Activated naive CD4-positive, alpha-beta T cell treated with anti-CD3 and anti-CD28 coated beads for 36 hours (primary cell): Measurements from ENCODE around the gene C7orf33. TPM values are rescaled to one million over a fixed set of nuclear protein-coding genes. Genes with fewer than 3 reads are reported as not detected.

Experiments
- CTCF ChIA-PET: fragments of 350-600 bp; sonication (Branson Sonifier 250); formaldehyde crosslinking; loops from one replicate; lab custom pipeline; 2021; ENCODE audit warnings: antibody characterized with exemption; lab: Charles Lee
- DNase-seq: peaks from one replicate; pipeline ENCODE4 v3.0.0-alpha.2; 2020
- H3K27ac Mint-ChIP-seq: one replicate; pipeline ENCODE4 v1.8.0; 2021; ENCODE audit warnings: mild to moderate bottlenecking, mixed read lengths
- H3K27me3 Mint-ChIP-seq: one replicate; pipeline ENCODE4 v1.8.0; 2021; ENCODE audit warnings: low read depth, mixed read lengths
- H3K36me3 Mint-ChIP-seq: one replicate; pipeline ENCODE4 v1.8.0; 2021; ENCODE audit warnings: low read depth, mixed read lengths
- H3K4me1 Mint-ChIP-seq: one replicate; pipeline ENCODE4 v1.8.0; 2021; ENCODE audit warnings: low read depth, mixed read lengths
- H3K4me3 Mint-ChIP-seq: one replicate; pipeline ENCODE4 v1.8.0; 2021; ENCODE audit warnings: mild to moderate bottlenecking, moderate library complexity, mixed read lengths
- H3K9me3 Mint-ChIP-seq: one replicate; pipeline ENCODE4 v1.8.0; 2021; ENCODE audit warnings: mixed read lengths
- intact Hi-C: fragments of 100-400 bp; cut with micrococcal nuclease; formaldehyde crosslinking; loops from one replicate; pipeline ENCODE4 v1.15.1; 2023
- total RNA-seq, 2 experiments: library from RNA; stranded (reverse); gene quantifications; one replicate each; pipeline ENCODE4 v1.2.3, GENCODE V29; 2021

Gene C7orf33
- total RNA-seq, 2 experiments from 2014 or later = not detected

DNA sequence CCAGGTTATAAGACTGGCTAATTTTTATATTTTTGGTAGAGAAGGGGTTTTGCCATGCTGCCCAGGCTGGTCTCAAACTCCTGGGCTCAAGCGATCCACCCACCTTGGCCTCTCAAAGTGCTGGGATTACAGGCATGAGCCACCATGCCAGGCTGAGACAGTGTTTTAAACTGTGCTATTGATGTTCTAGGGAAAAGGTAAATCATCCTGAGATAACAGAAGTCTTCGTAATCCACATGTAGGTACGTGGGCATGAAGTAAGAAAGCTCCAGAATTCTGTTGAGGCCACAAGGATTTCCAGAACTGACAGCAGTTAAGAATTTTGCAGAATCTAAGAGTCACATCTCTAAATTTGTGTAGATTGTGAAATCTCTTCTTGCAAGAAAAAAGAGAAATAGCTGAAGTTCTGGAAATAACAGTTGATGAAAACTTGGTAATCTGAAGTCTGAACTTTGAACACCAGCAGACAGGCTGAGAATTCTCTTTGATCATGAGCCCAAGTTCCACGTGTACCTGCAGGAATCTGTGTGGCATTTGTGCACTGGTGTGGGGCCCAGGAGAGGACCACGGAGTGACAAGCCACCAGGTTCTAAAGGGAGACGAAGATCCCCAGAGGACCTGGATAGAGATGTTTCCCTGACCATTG, 24.6 kb downstream of the C7orf33 start:
- peaks cover 3% of the 10 kb centered on the region for H3K36me3 Mint-ChIP-seq
- CTCF ChIA-PET = interaction anchor here (1.4 to 1.8 kb wide), 2 partner anchors 40 to 112 kb away, joined by 4 read pairs; no protein-coding TSS in a partner anchor
- H3K27ac Mint-ChIP-seq = no peak overlapping the region
- peaks cover 8% of the 10 kb centered on the region for H3K9me3 Mint-ChIP-seq
- no peak for DNase-seq
- H3K4me1 Mint-ChIP-seq = no peaks in the 10 kb centered on the region
- intact Hi-C loops = no loop called here
- H3K27me3 Mint-ChIP-seq = peaks cover 2% of the 10 kb centered on the region
- H3K4me3 Mint-ChIP-seq = no peak overlapping the region

DNA sequence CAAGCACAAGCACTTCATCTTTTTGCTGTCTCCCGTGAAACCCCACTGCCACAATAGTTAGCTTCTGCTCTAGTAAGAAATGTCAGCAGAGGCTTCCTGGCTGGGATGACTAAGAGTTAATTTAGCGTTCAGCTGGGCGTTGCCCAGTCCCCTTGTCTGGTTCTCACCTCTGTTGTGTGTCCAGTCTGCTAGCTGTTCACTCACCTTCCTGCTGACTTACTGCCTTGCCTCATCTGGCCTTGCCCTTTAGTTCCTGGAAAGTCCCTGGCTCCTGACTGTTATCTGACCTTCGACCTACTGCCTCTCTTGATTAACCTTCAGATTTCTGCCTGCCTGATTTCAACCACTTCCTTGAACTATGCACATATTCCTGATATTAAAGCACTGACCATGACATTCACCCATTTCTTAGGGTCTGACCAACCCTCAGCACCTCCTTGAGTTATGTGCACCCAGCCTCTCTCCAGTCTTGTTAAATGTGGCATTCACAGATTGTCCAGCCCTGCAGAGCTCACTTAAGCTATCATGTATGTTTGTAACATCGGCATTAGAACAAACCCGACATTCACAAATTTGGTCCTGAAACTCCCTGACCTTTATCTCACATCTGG, 30.3 kb downstream of the C7orf33 start:
- intact Hi-C loops = no loop called here
- CTCF ChIA-PET = interaction anchor here (0.6 to 1.6 kb wide), 2 partner anchors 26 to 45 kb away, joined by 3 read pairs; no protein-coding TSS in a partner anchor
- H3K27ac Mint-ChIP-seq = no peak overlapping the region
- peaks cover 31% of the 10 kb centered on the region for H3K4me1 Mint-ChIP-seq
- H3K27me3 Mint-ChIP-seq = peaks cover 3% of the 10 kb centered on the region
- H3K36me3 Mint-ChIP-seq = peaks cover 3% of the 10 kb centered on the region
- peaks cover 8% of the 10 kb centered on the region for H3K9me3 Mint-ChIP-seq
- H3K4me3 Mint-ChIP-seq = no peak overlapping the region
- no peak for DNase-seq

DNA sequence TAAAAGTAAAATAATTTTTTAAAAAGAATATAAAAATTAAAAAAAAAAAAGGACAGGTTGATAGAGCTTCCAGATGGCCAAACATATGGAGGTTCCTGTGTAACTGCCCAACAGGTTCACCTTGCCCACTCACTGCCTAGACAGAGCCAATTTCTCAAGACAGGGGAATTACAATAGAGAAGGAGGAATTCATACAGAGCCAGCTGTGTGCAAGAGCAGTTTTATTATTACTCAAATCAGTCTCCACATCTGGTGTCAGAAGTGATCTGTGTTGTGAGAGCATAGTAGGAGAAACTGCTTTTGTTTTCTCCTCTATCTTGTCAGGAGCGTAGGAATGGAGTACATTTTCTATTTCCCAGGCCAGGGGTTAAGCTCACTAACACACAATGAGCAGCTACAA, 31.0 kb downstream of the C7orf33 start:
- intact Hi-C loops = no loop called here
- H3K27ac Mint-ChIP-seq = no peak overlapping the region
- peaks cover 31% of the 10 kb centered on the region for H3K4me1 Mint-ChIP-seq
- H3K4me3 Mint-ChIP-seq = no peak overlapping the region
- H3K9me3 Mint-ChIP-seq = peaks cover 8% of the 10 kb centered on the region
- DNase-seq = no peak
- peaks cover 3% of the 10 kb centered on the region for H3K36me3 Mint-ChIP-seq
- CTCF ChIA-PET = interaction anchor here (1.6 kb wide), 1 partner anchor 46 kb away, joined by 3 read pairs; no protein-coding TSS in a partner anchor
- peaks cover 3% of the 10 kb centered on the region for H3K27me3 Mint-ChIP-seq

DNA sequence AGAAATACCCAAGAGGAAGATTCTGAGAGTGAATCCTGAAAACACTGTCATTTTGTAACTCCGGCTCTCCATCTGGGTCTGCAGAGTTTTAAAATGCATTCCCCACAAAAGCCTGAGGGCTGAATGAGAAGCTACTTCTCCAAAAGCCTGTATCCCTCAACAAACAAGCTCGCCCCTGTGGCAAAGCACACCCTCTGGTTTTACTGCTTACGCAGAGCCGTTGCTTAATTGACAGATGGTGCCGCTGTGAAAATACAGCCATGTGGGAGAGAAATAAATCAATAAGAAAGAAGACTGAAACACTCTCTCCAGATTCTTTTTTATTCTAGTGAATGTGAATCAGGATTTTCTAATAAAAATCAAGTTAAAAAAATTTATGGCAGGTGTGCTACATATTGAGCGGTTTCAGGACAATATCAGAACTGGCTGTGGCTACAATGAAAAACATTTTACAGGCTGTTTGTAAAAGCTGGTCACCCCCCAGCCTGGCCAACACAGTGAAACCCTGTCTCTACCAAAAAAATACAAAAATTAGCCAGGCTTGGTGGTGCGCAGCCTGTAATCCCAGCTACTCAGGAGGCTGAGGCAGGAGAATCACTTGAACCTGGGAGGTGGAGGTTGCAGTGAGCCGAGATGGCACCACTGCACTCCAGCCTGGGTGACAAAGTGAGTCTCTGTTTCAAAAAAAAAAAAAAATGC, 32.5 kb downstream of the C7orf33 start:
- Mint-ChIP-seq H3K4me3 (no peak overlapping the region), H3K27ac (no peak overlapping the region), H3K27me3 (peaks cover 2% of the 10 kb centered on the region), H3K4me1 (peaks cover 44% of the 10 kb centered on the region), H3K9me3 (peaks cover 5% of the 10 kb centered on the region), H3K36me3 (peaks cover 2% of the 10 kb centered on the region)
- intact Hi-C loops = no loop called here
- CTCF ChIA-PET = interaction anchor here (1.1 kb wide), 1 partner anchor 48 kb away, joined by 3 read pairs; no protein-coding TSS in a partner anchor
- DNase-seq = no peak

DNA sequence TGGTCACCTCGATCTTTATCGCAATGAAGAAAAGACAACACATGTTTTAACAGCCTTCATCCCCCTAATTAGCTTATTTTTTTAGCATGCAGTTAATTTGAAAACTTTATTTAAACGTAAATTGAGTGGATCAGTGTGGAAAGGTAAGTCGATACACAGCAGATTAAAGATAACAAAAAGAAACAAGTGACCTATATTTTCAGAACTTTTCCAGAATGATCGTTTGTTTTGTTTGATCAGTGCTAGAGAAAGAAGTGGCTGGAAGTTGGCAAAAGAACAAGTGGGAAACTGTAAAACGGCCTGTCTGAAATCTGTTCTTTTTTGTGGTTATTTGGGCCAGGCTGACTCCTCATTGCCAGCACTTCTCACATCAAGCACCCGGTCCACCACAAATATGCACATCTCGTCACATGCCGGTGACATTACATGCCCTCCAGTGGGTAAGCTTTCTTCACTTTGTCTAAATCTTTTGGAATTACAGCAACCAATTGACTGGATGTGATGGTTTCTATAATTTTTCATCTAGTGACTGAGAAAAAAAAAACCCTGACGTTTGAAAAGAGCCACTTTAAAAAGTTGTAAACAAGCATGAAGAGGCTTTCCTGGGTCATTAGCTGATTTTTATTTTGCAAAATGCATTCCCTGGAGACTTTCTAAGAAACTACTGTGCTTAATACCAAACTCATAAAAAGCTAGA, 33.2 kb downstream of the C7orf33 start:
- Mint-ChIP-seq H3K27ac (no peak overlapping the region), H3K36me3 (no peaks in the 10 kb centered on the region), H3K27me3 (peaks cover 2% of the 10 kb centered on the region), H3K4me3 (no peak overlapping the region), H3K9me3 (no peaks in the 10 kb centered on the region), H3K4me1 (peaks cover 51% of the 10 kb centered on the region)
- CTCF ChIA-PET = interaction anchor here (0.7 to 1.2 kb wide), 5 partner anchors 11 to 127 kb away, joined by 3 to 5 read pairs (median 3); no protein-coding TSS in a partner anchor
- intact Hi-C loops = no loop called here
- DNase-seq = no peak

DNA sequence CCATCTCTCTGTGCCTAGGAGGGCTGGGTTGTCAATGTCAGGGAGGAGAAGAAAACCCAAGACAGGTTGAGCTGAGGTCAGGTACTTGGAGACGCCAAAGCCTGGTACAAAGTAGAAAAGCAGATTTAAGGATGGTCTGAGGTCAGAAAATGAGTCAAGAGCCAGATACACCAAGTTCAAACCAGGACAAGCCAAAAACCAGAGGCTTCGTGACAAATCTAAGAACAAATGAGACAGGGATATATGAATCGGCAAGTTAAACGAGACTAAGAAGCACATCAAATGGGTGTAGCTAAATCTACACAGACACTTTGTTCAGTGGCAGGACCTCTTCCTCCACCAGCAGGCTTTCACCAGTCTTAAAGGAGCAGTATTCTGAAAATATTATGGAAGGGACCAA, 34.2 kb downstream of the C7orf33 start:
- Mint-ChIP-seq H3K36me3 (no peaks in the 10 kb centered on the region), H3K9me3 (no peaks in the 10 kb centered on the region), H3K4me3 (no peak overlapping the region), H3K4me1 (peaks cover 56% of the 10 kb centered on the region), H3K27ac (no peak overlapping the region), H3K27me3 (peaks cover 2% of the 10 kb centered on the region)
- DNase-seq = no peak
- intact Hi-C loops = loop anchor here (5.0 kb wide), 1 partner anchor 148 kb away; no protein-coding TSS in a partner anchor
- CTCF ChIA-PET = interaction anchor here (0.6 to 1.2 kb wide), 4 partner anchors 12 to 128 kb away, joined by 3 to 5 read pairs (median 4); no protein-coding TSS in a partner anchor

DNA sequence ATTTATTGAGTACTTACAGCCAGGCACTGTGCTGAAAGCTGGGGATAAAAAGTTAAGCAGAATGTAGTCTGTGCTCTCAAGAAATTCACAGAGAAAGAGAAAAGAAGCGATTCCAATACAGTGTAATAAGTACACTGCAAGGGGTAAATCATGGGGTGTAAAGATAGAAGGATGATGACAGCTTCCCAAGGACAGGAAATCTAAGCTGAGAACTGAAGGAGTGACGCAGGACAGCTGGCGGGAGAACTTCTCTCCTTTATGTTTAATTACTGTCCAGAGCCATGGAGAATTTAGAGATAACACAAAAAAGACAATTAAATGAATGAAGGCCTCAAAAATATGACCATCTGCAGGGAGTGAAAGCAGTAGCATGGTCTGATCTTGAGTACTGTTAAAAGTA, 34.8 kb downstream of the C7orf33 start:
- Mint-ChIP-seq H3K4me3 (no peak overlapping the region), H3K27me3 (peaks cover 2% of the 10 kb centered on the region), H3K9me3 (no peaks in the 10 kb centered on the region), H3K4me1 (peaks cover 61% of the 10 kb centered on the region), H3K36me3 (no peaks in the 10 kb centered on the region), H3K27ac (no peak overlapping the region)
- intact Hi-C loops = loop anchor here (5.0 kb wide), 1 partner anchor 147 kb away; no protein-coding TSS in a partner anchor
- DNase-seq = no peak
- CTCF ChIA-PET = interaction anchor here (1.2 kb wide), 1 partner anchor 13 kb away, joined by 3 read pairs; no protein-coding TSS in a partner anchor

DNA sequence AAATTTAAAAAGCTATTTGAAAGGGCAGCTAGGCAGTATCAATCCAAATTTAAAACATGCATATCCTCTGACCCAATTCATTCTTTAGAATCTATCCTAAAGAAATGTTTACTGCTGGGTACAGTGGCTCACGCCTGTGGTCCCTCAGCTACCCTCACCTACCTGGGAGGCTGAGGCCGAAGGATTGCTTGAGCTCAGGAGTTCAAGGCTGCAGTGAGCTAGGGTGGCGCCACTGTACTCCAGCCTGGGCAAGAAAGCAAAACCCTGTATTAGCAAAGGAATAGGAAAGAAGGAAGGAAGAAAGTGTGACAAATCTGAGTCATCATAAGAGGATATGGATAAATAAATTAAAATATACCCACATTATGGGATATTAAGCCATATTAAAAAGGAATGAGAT, 36.3 kb downstream of the C7orf33 start:
- Mint-ChIP-seq H3K36me3 (no peaks in the 10 kb centered on the region), H3K4me1 (peaks cover 47% of the 10 kb centered on the region), H3K27me3 (no peaks in the 10 kb centered on the region), H3K9me3 (no peaks in the 10 kb centered on the region), H3K4me3 (no peak overlapping the region), H3K27ac (no peak overlapping the region)
- DNase-seq = no peak
- intact Hi-C loops = loop anchor here (5.0 kb wide), 1 partner anchor 145 kb away; no protein-coding TSS in a partner anchor
- CTCF ChIA-PET = interaction anchor here (0.7 kb wide), 1 partner anchor 46 kb away, joined by 3 read pairs; no protein-coding TSS in a partner anchor

DNA sequence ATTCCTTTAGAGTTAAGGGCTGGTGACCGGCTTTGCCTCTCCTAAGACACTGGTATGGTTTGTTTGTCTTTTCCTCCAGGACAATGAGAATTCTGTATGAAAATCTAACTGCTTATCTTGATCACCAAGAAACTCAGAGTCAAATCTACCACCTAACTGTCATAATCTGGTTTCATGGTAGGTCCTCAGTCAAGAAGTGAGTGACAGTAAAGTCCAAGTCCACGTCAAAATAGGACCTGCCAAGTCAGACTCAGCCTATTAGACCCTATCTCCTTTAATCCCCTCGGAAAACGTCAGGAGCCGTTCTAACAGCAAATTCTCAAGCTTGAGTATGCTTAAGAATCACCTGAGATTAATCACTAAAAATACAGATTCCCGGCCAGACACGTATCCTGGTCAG, 37.4 kb downstream of the C7orf33 start:
- no peaks in the 10 kb centered on the region for H3K36me3 Mint-ChIP-seq
- H3K27ac Mint-ChIP-seq = no peak overlapping the region
- CTCF ChIA-PET = no interaction called here
- no peak overlapping the region for H3K4me3 Mint-ChIP-seq
- peaks cover under 1% of the 10 kb centered on the region for H3K9me3 Mint-ChIP-seq
- H3K4me1 Mint-ChIP-seq = peaks cover 55% of the 10 kb centered on the region
- intact Hi-C loops = loop anchor here (1.0 to 5.0 kb wide), 3 partner anchors 43 to 144 kb away; no protein-coding TSS in a partner anchor
- H3K27me3 Mint-ChIP-seq = no peaks in the 10 kb centered on the region
- no peak for DNase-seq

DNA sequence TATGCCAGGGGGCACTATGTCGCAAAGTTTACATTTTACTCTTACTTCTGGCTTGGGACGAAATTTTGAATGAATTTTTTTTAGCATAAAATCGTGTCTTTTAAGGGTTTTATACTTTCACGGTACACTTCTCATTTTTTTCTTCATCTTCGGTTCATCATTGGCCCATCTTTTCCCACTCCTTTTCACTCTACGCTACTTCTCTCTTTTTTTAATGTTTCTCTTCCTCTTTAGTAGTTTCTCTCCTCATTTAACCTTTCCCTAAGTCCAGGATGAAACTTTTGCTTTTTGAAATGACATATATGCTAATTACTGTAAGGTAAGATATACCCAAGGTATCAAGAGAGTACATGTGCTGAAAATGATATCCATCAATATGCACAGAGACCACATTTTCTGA, 39.5 kb downstream of the C7orf33 start:
- intact Hi-C loops = loop anchor here (5.0 kb wide), 1 partner anchor 123 kb away; no protein-coding TSS in a partner anchor
- Mint-ChIP-seq H3K27me3 (no peaks in the 10 kb centered on the region), H3K36me3 (no peaks in the 10 kb centered on the region), H3K4me1 (peaks cover 52% of the 10 kb centered on the region), H3K27ac (no peak overlapping the region), H3K4me3 (no peak overlapping the region), H3K9me3 (peaks cover 5% of the 10 kb centered on the region)
- CTCF ChIA-PET = no interaction called here
- no peak for DNase-seq

DNA sequence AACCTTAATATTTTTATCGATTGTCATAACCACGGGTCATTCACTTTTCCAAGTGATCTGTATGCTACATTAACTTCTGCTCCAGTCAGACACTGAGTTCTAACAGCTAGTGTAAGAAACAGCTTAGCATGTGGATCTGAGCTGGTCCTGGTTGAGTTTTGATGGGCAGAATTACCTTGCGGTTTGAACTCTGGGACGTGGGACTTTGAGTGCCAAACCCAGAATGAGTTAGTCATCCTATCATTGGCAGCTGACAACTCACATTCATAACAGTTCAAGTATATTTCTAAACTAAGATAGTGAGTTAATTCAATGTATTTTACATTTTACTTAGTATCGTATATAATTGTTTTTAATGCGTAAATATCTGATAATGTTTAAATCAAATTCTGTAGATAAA, 43.2 kb downstream of the C7orf33 start:
- Mint-ChIP-seq H3K27me3 (no peaks in the 10 kb centered on the region), H3K27ac (peak overlapping the region; percentile 75), H3K4me1 (peaks cover 26% of the 10 kb centered on the region), H3K9me3 (peaks cover 5% of the 10 kb centered on the region), H3K36me3 (no peaks in the 10 kb centered on the region), H3K4me3 (no peak overlapping the region)
- intact Hi-C loops = loop anchor here (1.0 to 5.0 kb wide), 3 partner anchors 64 to 126 kb away; no protein-coding TSS in a partner anchor
- DNase-seq = peak; percentile 44
- CTCF ChIA-PET = interaction anchor here (1.3 kb wide), 1 partner anchor 65 kb away, joined by 4 read pairs; the partner anchor contains the start of gene CUL1
